Middle frontal gyrus (tissue), 1 donor: ENCODE results near the gene PPOX.

ENCODE experiments used
- DNase-seq: peaks from one replicate; pipeline ENCODE4 v3.0.0-alpha.2; 2015; ENCODE audit warnings: low spot score; ENCODE audit errors: extremely low spot score

The PPOX gene

GRCh38 chr1:161175771-161176453, 9.7 kb downstream of the PPOX start:
- no peak for DNase-seq

GRCh38 chr1:161176468-161177111, 10.4 kb downstream of the PPOX start:
- DNase-seq, result no peak

- peak; percentile 70 for DNase-seq
Measured at GRCh38 chr1:161177112-161177935, 11.1 kb downstream of the PPOX start, which contains the start of gene B4GALT3. B4GALT3 (minus strand) TSS chr1:161177507; CDS start chr1:161176060, 1,447 bp downstream.

GRCh38 chr1:161177936-161178244, 11.7 kb downstream of the PPOX start:
- DNase-seq, result no peak

GRCh38 chr1:161179698-161180097, 13.5 kb downstream of the PPOX start:
- DNase-seq, result no peak

GRCh38 chr1:161180639-161181038, 14.4 kb downstream of the PPOX start:
- no peak for DNase-seq

- DNase-seq, result no peak
Measured at GRCh38 chr1:161182214-161182613, 16.0 kb downstream of the PPOX start.

- DNase-seq, result peak; percentile 76
Measured at GRCh38 chr1:161185282-161185682, 19.1 kb downstream of the PPOX start.

- DNase-seq, result no peak
Measured at GRCh38 chr1:161185732-161186311, 19.6 kb downstream of the PPOX start.

GRCh38 chr1:161187311-161187710, 21.1 kb downstream of the PPOX start:
- DNase-seq, result no peak

- no peak for DNase-seq
Measured at GRCh38 chr1:161188381-161188780, 22.2 kb downstream of the PPOX start.

GRCh38 chr1:161189036-161189435, 22.8 kb downstream of the PPOX start:
- no peak for DNase-seq

GRCh38 chr1:161190962-161191521, 24.8 kb downstream of the PPOX start:
- no peak for DNase-seq

- DNase-seq, result no peak
Measured at GRCh38 chr1:161191971-161192370, 25.7 kb downstream of the PPOX start.

- peak; percentile 66 for DNase-seq
Measured at GRCh38 chr1:161192476-161193465, 26.5 kb downstream of the PPOX start.

GRCh38 chr1:161193561-161194235, 27.5 kb downstream of the PPOX start:
- peak; percentile 69 for DNase-seq

GRCh38 chr1:161195171-161195570, 28.9 kb downstream of the PPOX start:
- no peak for DNase-seq

- no peak for DNase-seq
Measured at GRCh38 chr1:161196111-161196510, 29.9 kb downstream of the PPOX start.

GRCh38 chr1:161196521-161197451, 30.6 kb downstream of the PPOX start:
- no peak for DNase-seq
